ENCODE data around the gene FAM217A. TPM values are rescaled to one million over a fixed set of nuclear protein-coding genes. Genes with fewer than 3 reads are reported as not detected.

Gene FAM217A
- total RNA-seq, 1 experiment from 2014 or later = not detected

DNA sequence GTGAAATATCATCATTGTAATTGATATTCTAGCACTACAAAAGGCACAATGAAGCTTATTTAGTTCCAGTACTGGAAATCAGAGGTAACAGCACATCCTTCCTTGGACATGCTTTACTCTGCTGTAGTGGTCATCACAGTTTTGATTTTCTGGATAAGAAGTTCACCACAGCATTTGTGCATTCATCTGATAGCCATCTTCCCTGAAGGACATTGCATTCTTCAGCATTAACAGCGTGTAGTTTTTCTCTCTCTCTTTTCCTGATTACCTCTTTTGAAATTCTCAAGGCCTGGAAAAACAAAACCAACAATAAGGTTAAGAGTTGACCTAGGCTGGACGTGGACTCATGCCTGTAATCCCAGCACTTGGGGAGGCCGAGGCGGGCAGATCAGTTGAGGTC lies 36.8 kb upstream of the FAM217A start:
- POLR2A ChIA-PET = no interaction called here
- DNase-seq (ENCODE audit: low read depth, low spot score) = no peak
- BruUV-seq (replicated peaks) = no TSS peak
- intact Hi-C loops (cut with micrococcal nuclease) = no loop called here
- Histone ChIP-seq H3K9ac (ENCODE audit: low read length) (no peak overlapping the region), H3K4me3 (replicated peaks in 1 of 2; ENCODE audit: low read depth in 1 of 2, low read length in 2 of 2) (no peak overlapping the region), H3K9me2 (ENCODE audit: insufficient read depth) (no peaks in the 10 kb centered on the region), H3K27me3 (ENCODE audit: insufficient read depth, low read length) (no peaks in the 10 kb centered on the region), H3K27ac (ENCODE audit: low read depth, low read length) (no peak overlapping the region), H2AFZ (ENCODE audit: low read depth, low read length, poor library complexity, severe bottlenecking) (no peak overlapping the region), H3K79me2 (ENCODE audit: insufficient read depth, low read length) (no peaks in the 10 kb centered on the region), H3K4me2 (ENCODE audit: low read length) (no peak overlapping the region), H3K36me3 (ENCODE audit: control insufficient read depth in 1 of 2, insufficient read depth in 2 of 2, low read length in 2 of 2) (peaks cover 5 to 15% of the 10 kb centered on the region in 2 experiments; a peak in 3 of 4 replicates), H3K9me3 (ENCODE audit: control insufficient read depth in 1 of 2, insufficient read depth in 1 of 2, low read depth in 1 of 2, low read length in 2 of 2) (no peaks in the 10 kb centered on the region; a peak in 1 of 4 replicates), H4K20me1 (ENCODE audit: insufficient read depth) (no peaks in the 10 kb centered on the region), H3K4me1 (ENCODE audit: control insufficient read depth in 1 of 2, insufficient read depth in 2 of 2, low read length in 2 of 2) (no peaks in the 10 kb centered on the region)
- RAD21 ChIA-PET (ENCODE audit: low non-redundant PET in 1 of 2, low total read pairs in 2 of 2, uncharacterized antibody in 2 of 2, unreplicated experiment in 2 of 2) = no interaction called here
- CTCF ChIA-PET = no interaction called here
- ATAC-seq = no peak
- TF ChIP-seq SIN3A (IDR thresholded peaks at IDR 0.05; ENCODE audit: low read depth) (no peak), RAD21 (IDR thresholded peaks at IDR 0.05; ENCODE audit: low read depth) (no peak), EZH2phosphoT487 (IDR thresholded peaks at IDR 0.05; ENCODE audit: borderline replicate concordance) (no peak), SRF (IDR thresholded peaks at IDR 0.05; ENCODE audit: low read depth) (no peak), YY1 (IDR thresholded peaks at IDR 0.05; ENCODE audit: extremely low read depth, insufficient replicate concordance, low read depth, low read length) (no peak), ELF1 (IDR thresholded peaks at IDR 0.05; ENCODE audit: borderline replicate concordance, low read depth) (no peak), ZFX (IDR thresholded peaks at IDR 0.05) (no peak), ZNF274 (IDR thresholded peaks at IDR 0.05; ENCODE audit: low read depth, low read length) (no peak)
- TF ChIP-seq, protein P1, sequence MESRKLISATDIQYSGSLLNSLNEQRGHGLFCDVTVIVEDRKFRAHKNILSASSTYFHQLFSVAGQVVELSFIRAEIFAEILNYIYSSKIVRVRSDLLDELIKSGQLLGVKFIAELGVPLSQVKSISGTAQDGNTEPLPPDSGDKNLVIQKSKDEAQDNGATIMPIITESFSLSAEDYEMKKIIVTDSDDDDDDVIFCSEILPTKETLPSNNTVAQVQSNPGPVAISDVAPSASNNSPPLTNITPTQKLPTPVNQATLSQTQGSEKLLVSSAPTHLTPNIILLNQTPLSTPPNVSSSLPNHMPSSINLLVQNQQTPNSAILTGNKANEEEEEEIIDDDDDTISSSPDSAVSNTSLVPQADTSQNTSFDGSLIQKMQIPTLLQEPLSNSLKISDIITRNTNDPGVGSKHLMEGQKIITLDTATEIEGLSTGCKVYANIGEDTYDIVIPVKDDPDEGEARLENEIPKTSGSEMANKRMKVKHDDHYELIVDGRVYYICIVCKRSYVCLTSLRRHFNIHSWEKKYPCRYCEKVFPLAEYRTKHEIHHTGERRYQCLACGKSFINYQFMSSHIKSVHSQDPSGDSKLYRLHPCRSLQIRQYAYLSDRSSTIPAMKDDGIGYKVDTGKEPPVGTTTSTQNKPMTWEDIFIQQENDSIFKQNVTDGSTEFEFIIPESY (IDR thresholded peaks at IDR 0.05; ENCODE audit: extremely low read depth, insufficient replicate concordance, low read length) = no peak
